ENCODE measurements around the gene NHLRC3.

NHLRC3 gene

DNA sequence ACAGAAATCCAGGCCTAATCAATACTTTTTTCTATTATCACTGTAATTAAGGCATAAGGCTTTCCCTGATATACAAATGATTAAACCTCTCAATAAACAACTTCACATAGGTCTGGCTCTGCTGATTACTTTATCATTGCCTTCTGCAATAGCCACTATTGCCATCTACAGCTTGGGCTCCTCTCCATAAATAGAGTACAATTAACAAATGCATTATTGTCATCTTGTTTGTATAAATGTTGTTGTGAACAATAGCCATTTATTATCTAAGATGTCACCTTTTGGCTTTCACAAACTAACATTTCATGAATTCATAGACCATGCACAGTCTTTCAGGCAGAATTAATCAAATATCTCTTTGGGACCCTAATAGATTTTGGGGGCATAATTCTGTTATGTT lies 53.3 kb downstream of the NHLRC3 start:
- no peak for TF ChIP-seq CTCF (IDR thresholded peaks at IDR 0.05; ENCODE audit: borderline replicate concordance, extremely low read depth, low read length, poor library complexity, severe bottlenecking)
- TF ChIP-seq EZH2 (IDR thresholded peaks at IDR 0.05; ENCODE audit: borderline replicate concordance, low read depth, low read length, severe bottlenecking): no peak
- Histone ChIP-seq H3K4me2 (ENCODE audit: insufficient read depth, low read length) (no peak overlapping the region), H3K9ac (ENCODE audit: low read depth, low read length) (no peak overlapping the region), H3K27ac (ENCODE audit: low read length) (no peak overlapping the region), H3K4me1 (ENCODE audit: insufficient read depth, low read length) (no peaks in the 10 kb centered on the region), H3K9me3 (ENCODE audit: insufficient read depth, low read length, severe bottlenecking) (no peaks in the 10 kb centered on the region), H3K36me3 (ENCODE audit: insufficient read depth, low read length) (no peaks in the 10 kb centered on the region), H3K79me2 (ENCODE audit: insufficient read depth, low read length) (no peaks in the 10 kb centered on the region), H4K20me1 (ENCODE audit: insufficient read depth, low read length) (no peaks in the 10 kb centered on the region), H3K4me3 (ENCODE audit: low read depth in 1 of 2, low read length in 2 of 2) (no peak overlapping the region), H3K27me3 (ENCODE audit: insufficient read depth, low read length, poor library complexity) (no peaks in the 10 kb centered on the region), H2AFZ (ENCODE audit: low read depth, low read length) (no peak overlapping the region)
- ATAC-seq (ENCODE audit: insufficient read depth, low read depth) (no peak), DNase-seq (no peak)

DNA sequence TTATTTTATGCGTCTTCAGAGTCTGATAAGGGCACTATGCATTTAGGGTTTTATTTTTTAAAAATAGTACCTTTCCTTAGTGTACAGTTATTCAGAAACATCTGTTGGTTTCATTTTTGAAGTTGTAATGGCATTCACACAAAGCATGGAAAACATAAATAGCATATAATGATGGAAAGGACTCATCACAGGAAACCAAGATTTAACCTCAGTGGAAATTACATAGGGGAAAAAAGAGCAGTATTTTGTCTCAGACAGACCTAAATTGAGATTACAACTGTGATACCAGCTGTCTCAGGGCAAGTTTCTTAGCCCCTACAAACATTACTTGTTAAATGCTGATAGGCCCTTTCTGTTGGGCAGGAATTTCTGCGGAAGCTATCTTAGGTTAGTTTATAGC lies 57.2 kb downstream of the NHLRC3 start:
- Histone ChIP-seq H3K9ac (ENCODE audit: low read depth, low read length) (no peak overlapping the region), H3K4me1 (ENCODE audit: insufficient read depth, low read length) (no peaks in the 10 kb centered on the region), H3K4me3 (ENCODE audit: low read depth in 1 of 2, low read length in 2 of 2) (no peak overlapping the region), H3K27me3 (ENCODE audit: insufficient read depth, low read length, poor library complexity) (no peaks in the 10 kb centered on the region), H3K4me2 (ENCODE audit: insufficient read depth, low read length) (no peak overlapping the region), H2AFZ (ENCODE audit: low read depth, low read length) (no peak overlapping the region), H3K79me2 (ENCODE audit: insufficient read depth, low read length) (no peaks in the 10 kb centered on the region), H4K20me1 (ENCODE audit: insufficient read depth, low read length) (no peaks in the 10 kb centered on the region), H3K9me3 (ENCODE audit: insufficient read depth, low read length, severe bottlenecking) (no peaks in the 10 kb centered on the region), H3K27ac (ENCODE audit: low read length) (no peak overlapping the region), H3K36me3 (ENCODE audit: insufficient read depth, low read length) (no peaks in the 10 kb centered on the region)
- ATAC-seq (ENCODE audit: insufficient read depth, low read depth) (no peak), DNase-seq (no peak)
- TF ChIP-seq EZH2 (IDR thresholded peaks at IDR 0.05; ENCODE audit: borderline replicate concordance, low read depth, low read length, severe bottlenecking) (no peak), CTCF (IDR thresholded peaks at IDR 0.05; ENCODE audit: borderline replicate concordance, extremely low read depth, low read length, poor library complexity, severe bottlenecking) (no peak)

- H2AFZ ChIP-seq (ENCODE audit: low read depth, low read length): no peak overlapping the region
- no peaks in the 10 kb centered on the region for H4K20me1 ChIP-seq (ENCODE audit: insufficient read depth, low read length)
- DNase-seq: no peak
- H3K4me1 ChIP-seq (ENCODE audit: insufficient read depth, low read length): no peaks in the 10 kb centered on the region
- no peak overlapping the region for H3K9ac ChIP-seq (ENCODE audit: low read depth, low read length)
- H3K27ac ChIP-seq (ENCODE audit: low read length): no peak overlapping the region
- no peaks in the 10 kb centered on the region for H3K27me3 ChIP-seq (ENCODE audit: insufficient read depth, low read length, poor library complexity)
- H3K79me2 ChIP-seq (ENCODE audit: insufficient read depth, low read length): no peaks in the 10 kb centered on the region
- no peaks in the 10 kb centered on the region for H3K9me3 ChIP-seq (ENCODE audit: insufficient read depth, low read length, severe bottlenecking)
- H3K4me2 ChIP-seq (ENCODE audit: insufficient read depth, low read length): no peak overlapping the region
- no peak for ATAC-seq (ENCODE audit: insufficient read depth, low read depth)
- H3K4me3 ChIP-seq (ENCODE audit: low read depth in 1 of 2, low read length in 2 of 2): no peak overlapping the region
- H3K36me3 ChIP-seq (ENCODE audit: insufficient read depth, low read length): no peaks in the 10 kb centered on the region
- TF ChIP-seq EZH2 (IDR thresholded peaks at IDR 0.05; ENCODE audit: borderline replicate concordance, low read depth, low read length, severe bottlenecking) (no peak), CTCF (IDR thresholded peaks at IDR 0.05; ENCODE audit: borderline replicate concordance, extremely low read depth, low read length, poor library complexity, severe bottlenecking) (no peak)
These were observed 61.0 kb downstream of the NHLRC3 start for GRCh38 chr13:39099231-39099630.
